OCI-LY1 (cell line): ENCODE measurements around the gene TTC36.

ENCODE experiments used
- H2AFZ ChIP-seq: fragments of 200-600 bp; sonication (generic), shearing (Covaris generic); 2 replicates; pipeline ENCODE4 v1.6.0; 2014; ENCODE audit warnings: antibody characterized with exemption, mild to moderate bottlenecking, low read length
- H3F3A ChIP-seq: fragments of 200-600 bp; sonication (generic), shearing (Covaris generic); 2 replicates; pipeline ENCODE4 v1.6.0; 2014; ENCODE audit warnings: mild to moderate bottlenecking, antibody characterized with exemption, low read length, moderate library complexity; ENCODE audit not compliant: insufficient read depth
- H3K27ac ChIP-seq: fragments of 200-600 bp; sonication (generic); 2 replicates; pipeline ENCODE4 v1.5.1; 2014; ENCODE audit warnings: low read length, mixed run types, mild to moderate bottlenecking, low read depth; ENCODE audit not compliant: poor library complexity, severe bottlenecking
- H3K27me3 ChIP-seq: fragments of 200-600 bp; sonication (generic); 2 replicates; pipeline ENCODE4 v1.6.0; 2014; ENCODE audit warnings: antibody characterized with exemption, mild to moderate bottlenecking, low read length, moderate library complexity; ENCODE audit not compliant: insufficient read depth
- H3K36me3 ChIP-seq: fragments of 200-600 bp; sonication (generic); 2 replicates; pipeline ENCODE4 v1.6.1; 2014; ENCODE audit warnings: mild to moderate bottlenecking, antibody characterized with exemption, low read length, moderate library complexity, mixed read lengths; ENCODE audit not compliant: insufficient read depth
- H3K4me1 ChIP-seq: fragments of 200-600 bp; sonication (generic); 2 replicates; pipeline ENCODE4 v1.5.1; 2014; ENCODE audit warnings: mild to moderate bottlenecking, low read length, moderate library complexity; ENCODE audit not compliant: insufficient read depth, severe bottlenecking
- H3K4me2 ChIP-seq: fragments of 200-600 bp; sonication (generic), shearing (Covaris generic); 2 replicates; pipeline ENCODE4 v1.6.1; 2014; ENCODE audit warnings: low read length
- H3K4me3 ChIP-seq: fragments of 200-600 bp; sonication (generic); 2 replicates; pipeline ENCODE4 v1.5.1; 2014; ENCODE audit warnings: low read length, low read depth, mild to moderate bottlenecking, mixed read lengths; ENCODE audit not compliant: poor library complexity, severe bottlenecking
- H3K79me2 ChIP-seq: fragments of 200-600 bp; shearing (Covaris generic); 2 replicates; pipeline ENCODE4 v1.6.1; 2016; ENCODE audit warnings: mixed run types, low read length, mixed read lengths; ENCODE audit not compliant: insufficient read depth
- H3K9ac ChIP-seq: fragments of 200-600 bp; sonication (generic), shearing (Covaris generic); 2 replicates; pipeline ENCODE4 v1.6.1; 2014; ENCODE audit warnings: mild to moderate bottlenecking, low read length, mixed read lengths
- H3K9me2 ChIP-seq: fragments of 200-600 bp; sonication (generic), shearing (Covaris generic); 2 replicates; pipeline ENCODE4 v1.6.1; 2014; ENCODE audit warnings: low read depth, mild to moderate bottlenecking, low read length, mixed read lengths
- H3K9me3 ChIP-seq: fragments of 200-600 bp; shearing (Covaris generic); 2 replicates; pipeline ENCODE4 v1.6.1; 2014; ENCODE audit warnings: low read length, mixed read lengths
- H4K20me1 ChIP-seq: fragments of 200-600 bp; sonication (generic), shearing (Covaris generic); 2 replicates; pipeline ENCODE4 v1.6.0; 2016; ENCODE audit warnings: mild to moderate bottlenecking, low read length; ENCODE audit not compliant: insufficient read depth
- CTCF ChIP-seq: fragments of 200-600 bp; sonication (generic), shearing (Covaris generic); IDR thresholded peaks from 2 replicates; pipeline ENCODE4 v1.5.1; 2017; ENCODE audit warnings: mild to moderate bottlenecking, antibody characterized with exemption, low read length, moderate library complexity, mixed read lengths
- EZH2 ChIP-seq: fragments of 200-600 bp; sonication (generic), shearing (Covaris generic); IDR thresholded peaks from 2 replicates; pipeline ENCODE4 v1.8.0; 2017; ENCODE audit warnings: borderline replicate concordance, mixed run types, mild to moderate bottlenecking, antibody characterized with exemption, low read length, moderate library complexity, mixed read lengths

The TTC36 gene

GRCh38 chr11:118547132-118547531 is 19.9 kb downstream of the TTC36 start:
- Histone ChIP-seq H3K9ac (no peak overlapping the region), H3K4me1 (no peaks in the 10 kb centered on the region), H3K79me2 (no peaks in the 10 kb centered on the region), H3K27me3 (no peaks in the 10 kb centered on the region), H3K4me3 (no peak overlapping the region), H3F3A (no peaks in the 10 kb centered on the region), H3K9me3 (no peaks in the 10 kb centered on the region), H3K9me2 (no peaks in the 10 kb centered on the region), H2AFZ (no peak overlapping the region), H3K27ac (no peak overlapping the region), H4K20me1 (no peaks in the 10 kb centered on the region), H3K4me2 (no peak overlapping the region), H3K36me3 (no peaks in the 10 kb centered on the region; the same call in 1 of the 2 replicates)
- TF ChIP-seq EZH2 (no peak), CTCF (no peak)

DNA sequence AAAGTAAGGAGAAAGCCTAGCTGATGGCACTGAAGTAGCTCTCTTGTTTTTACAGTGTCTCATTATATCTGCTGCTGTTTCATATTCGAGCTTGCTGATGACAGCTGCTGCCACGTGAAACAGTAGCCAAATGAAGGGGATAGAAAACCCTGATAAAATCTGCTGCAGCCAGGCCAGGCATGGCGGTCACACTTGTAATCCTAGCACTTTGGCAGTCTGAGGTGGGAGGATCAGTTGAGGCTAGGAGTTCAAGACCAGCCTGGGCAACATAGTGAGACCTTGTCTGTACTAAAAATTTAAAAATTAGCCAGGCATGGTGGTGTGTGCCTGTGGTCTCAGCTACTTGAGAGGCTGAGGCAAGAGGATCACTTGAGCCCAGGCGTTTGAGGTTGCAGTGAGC is 25.1 kb downstream of the TTC36 start:
- Histone ChIP-seq H3K4me3 (no peak overlapping the region), H3K9me2 (no peaks in the 10 kb centered on the region), H3K27ac (no peak overlapping the region), H3K36me3 (peaks cover 8% of the 10 kb centered on the region; the same call in 1 of the 2 replicates), H3K9me3 (no peaks in the 10 kb centered on the region), H4K20me1 (no peaks in the 10 kb centered on the region), H3K4me2 (no peak overlapping the region), H3K9ac (no peak overlapping the region), H3K27me3 (no peaks in the 10 kb centered on the region), H2AFZ (no peak overlapping the region), H3K4me1 (no peaks in the 10 kb centered on the region), H3K79me2 (no peaks in the 10 kb centered on the region), H3F3A (no peaks in the 10 kb centered on the region)
- TF ChIP-seq EZH2 (no peak), CTCF (no peak)

DNA sequence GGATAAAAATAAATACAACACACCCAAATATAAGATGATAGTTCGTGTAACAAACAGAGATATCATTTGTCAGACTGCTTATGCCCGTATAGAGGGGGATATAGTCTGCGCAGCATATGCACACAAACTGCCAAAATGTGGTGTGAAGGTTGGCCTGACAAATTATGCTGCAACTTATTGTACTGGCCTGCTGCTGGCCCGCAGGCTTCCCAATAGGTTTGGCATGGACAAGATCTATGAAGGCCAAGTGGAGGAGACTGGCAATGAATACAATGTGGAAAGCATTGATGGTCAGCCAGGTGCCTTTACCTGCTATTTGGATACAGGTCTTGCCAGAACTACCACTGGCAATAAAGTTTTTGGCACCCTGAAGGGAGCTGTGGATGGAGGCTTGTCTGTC is 33.5 kb downstream of the TTC36 start:
- Histone ChIP-seq H3K9me3 (no peaks in the 10 kb centered on the region), H3K9me2 (no peaks in the 10 kb centered on the region), H3K27me3 (no peaks in the 10 kb centered on the region), H2AFZ (no peak overlapping the region), H3K4me3 (no peak overlapping the region), H3K4me1 (peaks cover 3% of the 10 kb centered on the region), H4K20me1 (no peaks in the 10 kb centered on the region), H3K36me3 (no peaks in the 10 kb centered on the region), H3K27ac (no peak overlapping the region), H3K4me2 (no peak overlapping the region), H3K79me2 (no peaks in the 10 kb centered on the region), H3F3A (no peaks in the 10 kb centered on the region), H3K9ac (no peak overlapping the region)
- TF ChIP-seq CTCF (no peak), EZH2 (no peak)
